Calu3 (cell line): Measurements from ENCODE around the gene INSIG1. TPM values are rescaled to one million over a fixed set of nuclear protein-coding genes. Genes with fewer than 3 reads are reported as not detected.

Experiments used
- BruUV-seq: library from RNA; stranded (reverse); fragments of 400-500 nt; replicated peaks from 2 replicates; lab custom pipeline; 2021; lab: Mats Ljungman, UMichigan
- CTCF ChIA-PET: fragments of 300-600 bp; sonication (Branson Sonifier 250); formaldehyde crosslinking; loops from one replicate; lab custom pipeline; 2022; ENCODE audit warnings: antibody characterized with exemption; lab: Charles Lee
- DNase-seq: peaks from one replicate; pipeline ENCODE4 v3.0.0; 2022
- H3K27ac Mint-ChIP-seq: one replicate; pipeline ENCODE4 v1.8.0; 2022; ENCODE audit warnings: mixed read lengths; ENCODE audit not compliant: unreplicated experiment
- H3K27me3 Mint-ChIP-seq: one replicate; pipeline ENCODE4 v1.8.0; 2022; ENCODE audit warnings: mixed read lengths; ENCODE audit not compliant: unreplicated experiment
- H3K36me3 Mint-ChIP-seq: one replicate; pipeline ENCODE4 v1.8.0; 2022; ENCODE audit warnings: mild to moderate bottlenecking, moderate library complexity, mixed read lengths; ENCODE audit not compliant: insufficient read depth, unreplicated experiment
- H3K4me1 Mint-ChIP-seq: one replicate; pipeline ENCODE4 v1.8.0; 2022; ENCODE audit warnings: mild to moderate bottlenecking, low read depth, mixed read lengths; ENCODE audit not compliant: unreplicated experiment
- H3K4me3 Mint-ChIP-seq: one replicate; pipeline ENCODE4 v1.8.0; 2022; ENCODE audit warnings: mild to moderate bottlenecking, low read depth, moderate library complexity, mixed read lengths; ENCODE audit not compliant: unreplicated experiment
- H3K9me3 Mint-ChIP-seq: one replicate; pipeline ENCODE4 v1.8.0; 2022; ENCODE audit warnings: low read depth, mixed read lengths; ENCODE audit not compliant: unreplicated experiment
- CTCF ChIP-seq: fragments of 200-600 bp; IDR thresholded peaks from one replicate; pipeline ENCODE4 v1.8.0; 2022; ENCODE audit warnings: antibody characterized with exemption; ENCODE audit not compliant: unreplicated experiment
- intact Hi-C: fragments of 100-400 bp; cut with micrococcal nuclease; formaldehyde crosslinking; loops from one replicate; pipeline ENCODE4 v1.10.0; 2022; ENCODE audit not compliant: unreplicated experiment
- total RNA-seq: library from RNA; stranded (reverse); gene quantifications from 2 replicates; pipeline ENCODE4 v1.2.3, GENCODE V29; 2022

The INSIG1 gene
- total RNA-seq, 1 experiment from 2014 or later, result 71.3 TPM

- Mint-ChIP-seq H3K4me1 (no peaks in the 10 kb centered on the region), H3K27me3 (no peaks in the 10 kb centered on the region), H3K27ac (no peak overlapping the region), H3K4me3 (no peak overlapping the region), H3K9me3 (no peaks in the 10 kb centered on the region), H3K36me3 (peaks cover 4% of the 10 kb centered on the region)
- BruUV-seq, result no TSS peak
- no peak for TF ChIP-seq CTCF
- CTCF ChIA-PET, result no interaction called here
- no peak for DNase-seq
- intact Hi-C loops, result no loop called here
These were observed 18.9 kb downstream of the INSIG1 start for GRCh38 chr7:155316427-155317113.

- H3K9me3 Mint-ChIP-seq, result no peaks in the 10 kb centered on the region
- H3K4me1 Mint-ChIP-seq, result no peaks in the 10 kb centered on the region
- H3K27me3 Mint-ChIP-seq, result no peaks in the 10 kb centered on the region
- intact Hi-C loops, result no loop called here
- H3K36me3 Mint-ChIP-seq, result peaks cover under 1% of the 10 kb centered on the region
- CTCF ChIA-PET, result no interaction called here
- TF ChIP-seq CTCF, result no peak
- no peak for DNase-seq
- no TSS peak for BruUV-seq
- no peak overlapping the region for H3K27ac Mint-ChIP-seq
- no peak overlapping the region for H3K4me3 Mint-ChIP-seq
These were observed 19.4 kb downstream of the INSIG1 start for GRCh38 chr7:155317114-155317434.

GRCh38 chr7:155318245-155318644 is 20.6 kb downstream of the INSIG1 start:
- no peaks in the 10 kb centered on the region for H3K36me3 Mint-ChIP-seq
- DNase-seq, result no peak
- no peaks in the 10 kb centered on the region for H3K27me3 Mint-ChIP-seq
- intact Hi-C loops, result no loop called here
- no peak overlapping the region for H3K27ac Mint-ChIP-seq
- H3K4me1 Mint-ChIP-seq, result no peaks in the 10 kb centered on the region
- BruUV-seq, result no TSS peak
- no peak overlapping the region for H3K4me3 Mint-ChIP-seq
- CTCF ChIA-PET, result no interaction called here
- TF ChIP-seq CTCF, result no peak
- no peaks in the 10 kb centered on the region for H3K9me3 Mint-ChIP-seq

GRCh38 chr7:155322530-155322929 is 24.9 kb downstream of the INSIG1 start:
- BruUV-seq, result no TSS peak
- no peak for DNase-seq
- Mint-ChIP-seq H3K27me3 (no peaks in the 10 kb centered on the region), H3K27ac (no peak overlapping the region), H3K9me3 (no peaks in the 10 kb centered on the region), H3K36me3 (no peaks in the 10 kb centered on the region), H3K4me1 (no peaks in the 10 kb centered on the region), H3K4me3 (no peak overlapping the region)
- intact Hi-C loops, result no loop called here
- CTCF ChIA-PET, result no interaction called here
- TF ChIP-seq CTCF, result no peak
